HG03460 (cell line): ENCODE results near the gene GIMAP2.
"Not testable (repeated sequence)": the region's sequence is repeated elsewhere in the genome, so short reads cannot be mapped to it uniquely, and the experiment has no call there.

Source experiments
- ATAC-seq: cut with Tn5 transposase; IDR thresholded peaks from one replicate; pipeline ENCODE4 v1.9.1; 2021; ENCODE audit not compliant: unreplicated experiment

Gene GIMAP2

GRCh38 chr7:150676276-150676675 is 9.2 kb upstream of the GIMAP2 start:
- ATAC-seq: not testable (repeated sequence)

- not testable (repeated sequence) for ATAC-seq
These were observed 8.7 kb upstream of the GIMAP2 start for GRCh38 chr7:150676854-150677253.

- not testable (repeated sequence) for ATAC-seq
These were observed 6.9 kb upstream of the GIMAP2 start for GRCh38 chr7:150678601-150679000.

GRCh38 chr7:150680364-150680763 is 5.1 kb upstream of the GIMAP2 start:
- ATAC-seq: not testable (repeated sequence)

- no peak for ATAC-seq
These were observed 625 bp downstream of the GIMAP2 start for GRCh38 chr7:150686030-150686631.

GRCh38 chr7:150688630-150689029 is 3.1 kb downstream of the GIMAP2 start:
- no peak for ATAC-seq

- ATAC-seq: no peak
These were observed 10.1 kb downstream of the GIMAP2 start for GRCh38 chr7:150695654-150696053.

- ATAC-seq: no peak
These were observed 17.7 kb downstream of the GIMAP2 start for GRCh38 chr7:150703209-150703608.

GRCh38 chr7:150715293-150715692 is 29.8 kb downstream of the GIMAP2 start:
- ATAC-seq: no peak

- no peak for ATAC-seq
These were observed 30.2 kb downstream of the GIMAP2 start for GRCh38 chr7:150715738-150716137.

- no peak for ATAC-seq
These were observed 30.9 kb downstream of the GIMAP2 start, which contains the start of gene GIMAP1 for GRCh38 chr7:150716368-150716767. Gene GIMAP1, plus strand, starts transcription at chr7:150716613. Its CDS starts 2,435 bp downstream, at chr7:150719048.

GRCh38 chr7:150716939-150717338 is 31.4 kb downstream of the GIMAP2 start:
- ATAC-seq: no peak

GRCh38 chr7:150717814-150718420 is 32.4 kb downstream of the GIMAP2 start:
- no peak for ATAC-seq

- ATAC-seq: no peak
These were observed 33.9 kb downstream of the GIMAP2 start for GRCh38 chr7:150719436-150719835.

- no peak for ATAC-seq
These were observed 34.7 kb downstream of the GIMAP2 start for GRCh38 chr7:150719960-150720891.

GRCh38 chr7:150721970-150722373 is 36.5 kb downstream of the GIMAP2 start:
- no peak for ATAC-seq

- ATAC-seq: no peak
These were observed 37.0 kb downstream of the GIMAP2 start for GRCh38 chr7:150722431-150722931.

GRCh38 chr7:150723467-150723866 is 38.0 kb downstream of the GIMAP2 start:
- ATAC-seq: no peak

GRCh38 chr7:150727381-150727780 is 41.9 kb downstream of the GIMAP2 start:
- ATAC-seq: no peak

GRCh38 chr7:150728011-150728410 is 42.5 kb downstream of the GIMAP2 start:
- ATAC-seq: no peak

- ATAC-seq: no peak
These were observed 43.1 kb downstream of the GIMAP2 start for GRCh38 chr7:150728609-150729008.
